ENCODE results near the gene ADAMTSL3.

GRCh38 chr15:83716605-83717004, 62.7 kb downstream of the ADAMTSL3 start:
- TF ChIP-seq CTCF (conservative IDR thresholded peaks at IDR 0.05 in 1 of 2, IDR thresholded peaks at IDR 0.05 in 1 of 2; ENCODE audit: extremely low read depth in 1 of 2, insufficient read depth in 1 of 2, low read depth in 1 of 2, low read length in 2 of 2) (no peak), EZH2 (IDR thresholded peaks at IDR 0.05; ENCODE audit: borderline replicate concordance, low read length) (no peak)

Measured in mammary epithelial cell (primary cell).